Tibial artery (tissue), 4 donors: ENCODE measurements around the gene RAD51B.

Experiments
- DNase-seq, 2 donors: peaks; one replicate each; pipeline ENCODE4 v3.0.0-alpha.2; 2019
- H3K27ac ChIP-seq, 2 donors: fragments of 200-600 bp; sonication (generic) in 1 of 2; 1 replicate in 1 of 2; 2 replicates in 1 of 2; pipeline ENCODE4 v1.5.1; 2018 to 2019; ENCODE audit warnings: mild to moderate bottlenecking in 1 of 2
- H3K27me3 ChIP-seq, 2 donors: fragments of 200-600 bp; sonication (generic) in 1 of 2; one replicate each; pipeline versions ENCODE4 v1.5.1 to v1.6.0; 2016 to 2019
- H3K36me3 ChIP-seq, 3 donors: fragments of 200-600 bp; sonication (generic) in 2 of 3; one replicate each; pipeline ENCODE4 v1.5.1; 2016 to 2019; ENCODE audit warnings: mild to moderate bottlenecking in 2 of 3
- H3K4me1 ChIP-seq, 4 donors: fragments of 200-600 bp; sonication (generic) in 2 of 4; 1 replicate in 3 of 4; 2 replicates in 1 of 4; pipeline ENCODE4 v1.5.1; 2016 to 2019
- H3K4me3 ChIP-seq, 2 donors: fragments of 200-600 bp; sonication (generic) in 1 of 2; 1 replicate in 1 of 2; 2 replicates in 1 of 2; pipeline ENCODE4 v1.5.1; 2018 to 2019; ENCODE audit warnings: mild to moderate bottlenecking in 2 of 2
- H3K9me3 ChIP-seq, 3 donors: fragments of 200-600 bp; sonication (generic) in 1 of 3; one replicate each; pipeline ENCODE4 v1.5.1; 2016 to 2019
- intact Hi-C: fragments of 100-400 bp; cut with DNase I; formaldehyde crosslinking; loops from one replicate; pipeline ENCODE4 v1.15.0; 2023; ENCODE audit warnings: low total_unique reads
- TF ChIP-seq, protein P1 (sequence below), 2 experiments: fragments of 200-600 bp in 1 of 2; fragments of 450-650 bp in 1 of 2; IDR thresholded peaks; one replicate each; pipeline ENCODE4 v1.5.1; 2017 to 2019; ENCODE audit warnings: antibody characterized with exemption in 2 of 2, mild to moderate bottlenecking in 1 of 2, moderate library complexity in 1 of 2

RAD51B gene

DNA sequence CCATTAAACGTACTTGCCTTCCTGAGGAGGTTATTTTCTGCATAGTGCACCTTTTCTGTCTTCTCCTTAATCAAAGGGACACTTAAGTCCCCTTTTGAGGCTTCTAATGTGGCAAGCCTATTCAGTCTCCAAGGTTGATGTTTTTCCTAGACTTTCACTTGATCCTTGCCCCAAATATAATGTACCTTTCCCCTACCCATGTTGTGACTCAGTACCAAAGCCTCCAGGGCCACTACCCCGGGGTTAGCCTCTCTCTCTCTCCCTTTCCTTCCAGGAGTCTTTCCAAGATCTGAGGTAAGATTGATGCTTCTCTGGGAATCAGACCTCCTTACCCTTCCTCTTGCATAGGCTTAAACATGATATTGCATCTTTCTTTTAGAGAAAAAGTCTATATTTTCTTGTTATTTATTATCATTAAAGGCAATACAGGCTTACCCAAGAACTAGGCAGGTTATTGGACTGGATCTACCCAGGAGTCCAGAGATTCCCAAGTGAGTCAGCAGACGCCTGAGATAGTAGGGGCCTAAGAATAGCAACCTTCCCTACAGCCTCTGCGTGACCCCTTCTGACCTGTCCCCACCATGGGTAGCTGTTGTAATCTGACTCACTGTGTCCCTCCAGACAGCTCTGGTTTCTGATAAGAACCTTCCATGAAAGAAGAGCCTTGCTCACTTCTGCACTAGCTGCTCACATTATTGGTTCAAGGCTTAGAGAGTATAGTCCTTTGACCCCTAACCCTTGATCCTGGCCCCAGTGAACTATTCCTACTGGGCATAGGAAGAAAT is 800.4 kb downstream of the RAD51B start:
- Histone ChIP-seq H3K27me3 (no peaks in the 10 kb centered on the region), H3K9me3 (peaks cover 0 to 25% (median 9%) of the 10 kb centered on the region in 3 donors), H3K36me3 (peaks cover 0 to 6% (median 0%) of the 10 kb centered on the region in 3 donors), H3K4me1 (peaks cover 0 to 27% (median 13%) of the 10 kb centered on the region in 4 donors), H3K4me3 (no peak overlapping the region), H3K27ac (peak overlapping the region in 1 of 2 donors; percentile 21)
- intact Hi-C loops = loop anchor here (5.0 to 10.0 kb wide), 2 partner anchors 63 to 165 kb away; no protein-coding TSS in a partner anchor
- TF ChIP-seq, protein P1, sequence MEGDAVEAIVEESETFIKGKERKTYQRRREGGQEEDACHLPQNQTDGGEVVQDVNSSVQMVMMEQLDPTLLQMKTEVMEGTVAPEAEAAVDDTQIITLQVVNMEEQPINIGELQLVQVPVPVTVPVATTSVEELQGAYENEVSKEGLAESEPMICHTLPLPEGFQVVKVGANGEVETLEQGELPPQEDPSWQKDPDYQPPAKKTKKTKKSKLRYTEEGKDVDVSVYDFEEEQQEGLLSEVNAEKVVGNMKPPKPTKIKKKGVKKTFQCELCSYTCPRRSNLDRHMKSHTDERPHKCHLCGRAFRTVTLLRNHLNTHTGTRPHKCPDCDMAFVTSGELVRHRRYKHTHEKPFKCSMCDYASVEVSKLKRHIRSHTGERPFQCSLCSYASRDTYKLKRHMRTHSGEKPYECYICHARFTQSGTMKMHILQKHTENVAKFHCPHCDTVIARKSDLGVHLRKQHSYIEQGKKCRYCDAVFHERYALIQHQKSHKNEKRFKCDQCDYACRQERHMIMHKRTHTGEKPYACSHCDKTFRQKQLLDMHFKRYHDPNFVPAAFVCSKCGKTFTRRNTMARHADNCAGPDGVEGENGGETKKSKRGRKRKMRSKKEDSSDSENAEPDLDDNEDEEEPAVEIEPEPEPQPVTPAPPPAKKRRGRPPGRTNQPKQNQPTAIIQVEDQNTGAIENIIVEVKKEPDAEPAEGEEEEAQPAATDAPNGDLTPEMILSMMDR (IDR thresholded peaks at IDR 0.05) = no peak
- DNase-seq = peak in 1 of 2 donors; percentile 47

DNA sequence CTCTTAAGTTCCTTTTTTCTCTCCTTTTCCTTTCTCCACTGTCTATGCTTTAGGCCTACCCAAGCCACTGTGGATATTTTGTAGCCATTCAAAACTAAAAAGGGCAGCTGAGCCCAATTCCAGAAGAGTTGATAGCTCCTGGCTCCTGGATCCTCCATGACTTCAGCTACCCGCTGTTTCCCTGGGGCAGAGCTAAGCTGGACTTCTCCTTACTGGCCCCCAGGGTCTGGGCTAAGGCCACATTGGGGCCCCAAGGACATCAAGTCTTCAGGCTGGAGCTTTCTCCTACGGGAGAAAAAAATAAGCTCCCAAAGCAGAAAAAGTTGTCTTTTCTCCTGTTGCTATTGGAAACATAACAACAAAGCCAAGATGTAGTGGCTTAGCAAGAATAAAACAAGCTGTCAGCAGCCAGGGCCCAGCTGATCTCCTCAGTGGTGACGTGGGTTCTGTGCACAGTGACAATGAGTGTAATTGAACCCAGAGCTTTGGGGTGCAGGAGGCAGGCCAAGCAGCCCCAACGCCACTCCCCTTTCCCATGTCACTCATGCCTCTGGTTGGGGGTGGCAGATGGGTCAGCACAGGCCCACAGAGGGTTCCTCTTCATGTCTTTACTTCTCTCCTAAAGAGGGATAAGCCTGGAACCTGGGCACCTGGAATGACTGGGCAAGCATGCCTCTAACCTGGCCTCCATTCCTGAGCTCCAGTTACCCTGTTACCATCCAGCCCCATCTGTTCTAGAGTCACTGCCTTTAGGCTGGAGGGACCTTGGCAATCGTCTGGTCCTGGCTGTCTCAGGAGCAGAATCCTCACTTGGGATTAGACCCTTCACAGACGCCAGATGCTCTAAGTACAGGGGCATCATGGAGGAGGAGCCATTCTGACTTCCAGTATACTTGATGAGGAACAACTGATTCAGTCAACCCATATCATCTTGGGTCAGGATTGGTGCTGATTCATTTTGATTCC is 802.1 kb downstream of the RAD51B start:
- Histone ChIP-seq H3K27ac (peak overlapping the region; percentile 44 to 64), H3K36me3 (peaks cover 0 to 6% (median 0%) of the 10 kb centered on the region in 3 donors), H3K9me3 (peaks cover 0 to 8% (median 2%) of the 10 kb centered on the region in 3 donors), H3K4me3 (no peak overlapping the region), H3K27me3 (no peaks in the 10 kb centered on the region), H3K4me1 (peaks cover 0 to 36% (median 21%) of the 10 kb centered on the region in 4 donors)
- intact Hi-C loops = loop anchor here (5.0 to 10.0 kb wide), 2 partner anchors 64 to 163 kb away; no protein-coding TSS in a partner anchor
- TF ChIP-seq, protein P1 (IDR thresholded peaks at IDR 0.05) = no peak
- peak in 1 of 2 donors; percentile 52 for DNase-seq

DNA sequence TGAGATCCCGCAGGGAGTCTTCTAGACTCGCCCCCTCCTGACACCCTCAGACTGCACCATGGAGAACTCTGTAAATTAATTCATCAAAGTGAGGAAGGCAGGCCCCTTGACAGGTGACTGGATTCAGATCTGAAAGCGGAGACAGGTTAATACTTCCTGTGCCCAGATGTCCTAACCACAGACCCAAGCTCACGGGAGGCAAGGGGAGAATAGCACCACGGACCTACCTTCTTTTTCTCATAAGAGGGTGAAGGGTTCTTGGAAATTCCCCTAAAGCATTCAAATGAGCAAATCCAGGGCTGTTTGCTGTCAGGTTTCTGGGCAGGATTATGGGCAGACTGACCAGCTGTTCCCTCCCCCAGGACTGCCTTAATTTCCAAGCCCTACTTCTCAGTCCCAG is 803.3 kb downstream of the RAD51B start:
- Histone ChIP-seq H3K27ac (no peak overlapping the region), H3K27me3 (no peaks in the 10 kb centered on the region), H3K9me3 (no peaks in the 10 kb centered on the region), H3K4me3 (no peak overlapping the region), H3K36me3 (no peaks in the 10 kb centered on the region), H3K4me1 (peaks cover 0 to 46% (median 27%) of the 10 kb centered on the region in 4 donors)
- TF ChIP-seq, protein P1 (IDR thresholded peaks at IDR 0.05) = no peak
- intact Hi-C loops = loop anchor here (5.0 to 10.0 kb wide), 2 partner anchors 66 to 162 kb away; no protein-coding TSS in a partner anchor
- DNase-seq = no peak

DNA sequence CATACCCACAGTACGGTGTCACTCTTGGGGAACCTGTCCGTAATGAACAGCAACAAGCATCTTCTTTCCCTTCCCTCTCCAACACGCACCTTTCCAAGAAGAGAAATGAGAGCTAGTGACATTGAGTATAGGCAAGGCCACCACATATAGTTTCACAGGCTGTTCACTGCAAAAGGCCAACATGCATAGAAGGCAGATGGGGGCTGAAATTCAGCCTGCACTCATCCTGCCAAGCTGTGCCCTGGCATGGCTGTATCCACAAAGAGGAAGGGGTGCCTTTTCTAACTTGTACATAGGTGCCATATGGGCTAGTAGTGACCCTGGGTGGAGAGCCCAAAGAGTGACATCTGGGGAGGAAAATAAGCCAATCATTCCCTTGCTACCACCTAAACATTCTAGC is 803.7 kb downstream of the RAD51B start:
- H3K27ac ChIP-seq = no peak overlapping the region
- intact Hi-C loops = loop anchor here (5.0 to 10.0 kb wide), 2 partner anchors 66 to 161 kb away; no protein-coding TSS in a partner anchor
- DNase-seq = no peak
- peaks cover 0 to 46% (median 27%) of the 10 kb centered on the region in 4 donors for H3K4me1 ChIP-seq
- TF ChIP-seq, protein P1 (IDR thresholded peaks at IDR 0.05) = no peak
- H3K36me3 ChIP-seq = no peaks in the 10 kb centered on the region
- H3K4me3 ChIP-seq = no peak overlapping the region
- H3K9me3 ChIP-seq = no peaks in the 10 kb centered on the region
- H3K27me3 ChIP-seq = no peaks in the 10 kb centered on the region

DNA sequence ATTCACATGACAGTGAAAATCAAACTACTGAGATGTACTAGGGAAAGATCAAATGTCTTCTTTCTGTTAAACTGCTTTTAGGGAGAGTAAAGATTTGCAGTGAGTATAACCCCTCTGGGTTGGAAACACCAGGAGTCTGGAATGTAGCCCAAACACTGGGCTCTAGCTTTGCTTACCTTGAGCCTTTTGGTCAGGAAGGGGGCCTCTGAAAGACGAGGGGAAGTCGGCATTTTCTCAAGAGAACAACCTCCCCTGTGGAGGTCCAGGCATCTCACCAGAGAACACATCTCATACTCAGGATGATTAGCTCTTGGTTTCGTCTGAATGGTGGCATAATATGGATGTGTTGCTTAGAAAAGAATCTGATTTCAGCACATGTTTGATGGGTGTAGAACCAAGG is 804.2 kb downstream of the RAD51B start:
- H3K27ac ChIP-seq = no peak overlapping the region
- intact Hi-C loops = loop anchor here (5.0 to 10.0 kb wide), 2 partner anchors 67 to 161 kb away; no protein-coding TSS in a partner anchor

More for the DNA sequence above, 804.2 kb downstream of the RAD51B start:
- no peak for DNase-seq
- Histone ChIP-seq H3K4me1 (peaks cover 0 to 46% (median 27%) of the 10 kb centered on the region in 4 donors), H3K36me3 (no peaks in the 10 kb centered on the region), H3K27me3 (no peaks in the 10 kb centered on the region), H3K9me3 (no peaks in the 10 kb centered on the region), H3K4me3 (no peak overlapping the region)
- TF ChIP-seq, protein P1 (IDR thresholded peaks at IDR 0.05) = no peak
